Fibroblast of skin of right biceps (primary cell): ENCODE results near the gene GLA.
A peak's percentile ranks its signal among the peaks of the same experiment; 100 is the strongest.

Source experiments
- DNase-seq: peaks from one replicate; pipeline ENCODE4 v3.0.0-alpha.2; 2013

Gene GLA

DNA sequence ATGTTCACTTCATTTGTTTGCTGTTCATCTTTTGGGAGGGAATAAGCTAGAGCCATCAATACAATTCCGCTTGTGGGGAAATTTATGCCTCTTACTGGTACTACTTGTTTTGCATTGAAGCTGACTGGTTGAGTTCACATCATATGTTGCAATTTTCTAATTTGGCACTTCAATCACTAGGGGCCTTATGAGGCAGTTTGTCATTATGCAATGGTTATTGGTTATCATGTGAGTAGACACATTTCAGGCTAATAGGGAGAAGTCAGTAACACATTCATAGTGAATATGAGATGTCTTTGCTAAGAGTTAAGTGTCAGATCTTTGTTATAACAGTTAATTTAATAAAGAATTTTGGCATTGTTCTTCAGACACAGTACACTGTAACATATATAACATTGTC lies 11.9 kb downstream of the GLA start:
- DNase-seq, result no peak

DNA sequence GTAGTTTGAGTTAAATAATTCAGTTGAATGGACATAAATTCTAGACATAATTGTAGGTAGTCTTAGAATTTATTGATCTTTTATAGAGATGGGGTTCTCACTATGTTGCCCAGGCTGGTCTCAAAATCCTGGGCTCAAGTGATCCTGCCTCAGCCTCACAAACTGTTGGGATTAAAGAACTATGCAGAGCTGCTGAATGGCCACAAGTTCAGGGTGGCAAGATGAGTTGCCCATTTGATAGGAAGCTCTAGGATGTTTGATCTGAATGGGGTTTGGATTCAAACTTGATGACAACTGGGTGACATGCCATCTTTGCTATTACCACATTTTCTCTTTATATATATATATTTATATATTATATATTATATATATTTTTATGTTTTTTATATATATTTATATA lies 13.4 kb downstream of the GLA start:
- DNase-seq, result no peak

DNA sequence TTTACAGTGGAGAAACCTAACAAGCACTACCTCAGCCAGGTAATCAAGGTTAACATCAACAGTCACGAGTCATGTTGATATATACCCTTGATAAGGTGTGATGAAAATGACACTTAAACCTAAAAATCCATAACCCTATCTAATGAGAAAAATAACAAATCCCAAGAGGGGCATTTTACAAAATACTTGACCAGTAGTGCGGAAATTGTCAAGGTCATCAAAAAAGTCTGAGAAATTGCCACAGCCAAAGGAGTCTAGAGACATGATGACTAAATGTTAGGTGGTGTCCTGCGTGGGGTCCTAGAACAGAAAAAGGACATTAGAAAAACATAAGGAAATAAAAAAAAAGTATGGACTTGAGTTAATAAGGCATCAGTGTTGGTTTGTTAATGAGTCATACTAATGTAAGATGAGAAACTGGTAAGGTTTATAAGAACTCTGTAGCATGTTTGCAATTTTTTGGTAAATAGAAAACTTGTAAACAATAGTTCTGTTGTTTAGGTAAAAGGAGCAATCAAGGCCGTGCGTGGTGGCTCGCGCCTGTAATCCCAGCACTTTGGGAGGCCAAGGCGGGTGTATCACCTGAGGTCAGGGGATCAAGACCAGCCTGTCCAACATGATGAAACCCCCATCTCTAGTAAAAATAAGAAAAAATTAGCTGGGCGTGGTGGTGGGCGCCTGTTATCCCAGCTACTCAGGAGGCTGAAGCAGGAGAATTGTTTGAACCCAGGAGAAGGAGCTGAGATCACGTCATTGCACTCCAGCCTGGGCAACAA lies 14.0 kb downstream of the GLA start:
- DNase-seq, result no peak

DNA sequence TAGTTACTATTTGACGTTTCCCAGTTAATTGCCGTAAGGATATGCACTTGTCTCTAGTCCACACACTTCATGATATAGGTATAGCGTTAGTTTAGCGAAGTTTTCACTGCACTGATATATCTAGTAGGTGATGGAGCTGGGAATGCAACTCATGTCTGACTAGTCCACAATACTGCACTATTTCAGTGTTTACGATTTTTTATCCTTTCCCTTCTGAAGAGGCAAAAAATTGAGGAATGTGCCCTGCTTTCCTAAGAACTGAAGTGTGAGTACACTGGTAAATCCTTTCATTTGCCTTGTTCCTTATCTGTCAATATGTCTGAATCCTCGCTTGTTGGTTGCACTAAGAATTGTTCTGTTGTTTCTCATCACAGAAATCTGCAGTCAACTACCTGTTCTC lies 15.9 kb downstream of the GLA start:
- no peak for DNase-seq

DNA sequence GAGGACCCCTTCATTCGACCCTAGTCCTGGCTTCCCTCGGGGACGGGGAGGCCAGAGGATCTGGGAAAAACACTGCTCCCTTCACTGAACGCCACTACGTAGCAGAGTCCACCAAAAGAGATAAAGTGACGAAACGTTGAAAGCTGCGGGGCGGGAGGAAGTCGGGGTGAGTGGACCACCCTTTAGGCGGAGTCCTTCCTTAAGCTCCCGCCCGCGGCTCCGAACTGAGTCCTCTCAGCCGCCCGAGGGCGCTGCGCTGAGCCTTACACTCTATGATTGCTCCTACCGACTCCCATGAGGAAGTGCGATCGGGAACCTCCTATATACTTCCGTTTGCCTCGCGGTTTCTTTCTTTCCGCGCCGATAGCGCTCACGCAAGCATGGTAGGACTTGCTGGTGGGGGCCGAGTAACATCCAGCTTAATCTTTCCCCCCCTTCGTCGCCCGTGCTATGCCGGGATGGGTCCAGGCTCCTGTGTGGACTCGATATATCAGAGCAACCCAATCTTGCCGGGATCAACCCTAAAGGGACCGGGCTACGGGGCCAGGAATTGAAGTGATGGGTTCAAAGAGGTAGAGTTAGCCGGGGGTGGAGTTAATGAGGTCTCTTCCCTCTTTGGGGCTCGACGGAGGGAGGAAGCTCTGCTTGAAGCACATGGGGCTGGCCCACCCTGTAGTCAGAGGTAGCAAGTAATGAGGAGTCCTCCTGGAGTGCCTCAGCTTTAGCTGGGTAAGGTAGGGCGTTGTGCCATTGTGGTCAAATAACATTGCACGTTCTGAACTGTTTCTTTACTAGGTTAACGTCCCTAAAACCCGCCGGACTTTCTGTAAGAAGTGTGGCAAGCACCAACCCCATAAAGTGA lies 16.8 kb downstream of the GLA start, which contains the start of gene RPL36A:
TSS of gene RPL36A (plus strand) at position 348 of the 862 bp plus-strand sequence. CDS start at position 381, 33 bp downstream.
- peak; percentile 92 for DNase-seq

DNA sequence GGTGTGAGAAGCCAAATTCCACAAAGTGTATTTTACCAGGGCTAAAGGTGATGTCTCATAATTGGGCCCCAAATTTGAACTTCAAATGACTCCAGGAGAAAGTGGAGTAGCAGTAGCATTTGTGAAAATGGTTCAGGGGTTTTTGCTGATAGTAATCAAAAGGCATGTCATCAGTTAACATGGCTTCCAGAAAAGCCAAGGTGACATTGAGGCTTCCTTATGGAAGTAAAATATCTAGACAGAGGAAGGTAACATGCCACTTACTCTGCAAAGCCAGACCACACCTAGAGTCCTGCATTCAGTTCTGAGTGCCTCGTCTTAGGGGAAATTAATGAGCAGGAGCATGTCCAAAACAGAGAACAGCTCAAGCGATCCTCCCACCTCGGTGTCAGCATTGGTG lies 19.1 kb downstream of the GLA start:
- no peak for DNase-seq

DNA sequence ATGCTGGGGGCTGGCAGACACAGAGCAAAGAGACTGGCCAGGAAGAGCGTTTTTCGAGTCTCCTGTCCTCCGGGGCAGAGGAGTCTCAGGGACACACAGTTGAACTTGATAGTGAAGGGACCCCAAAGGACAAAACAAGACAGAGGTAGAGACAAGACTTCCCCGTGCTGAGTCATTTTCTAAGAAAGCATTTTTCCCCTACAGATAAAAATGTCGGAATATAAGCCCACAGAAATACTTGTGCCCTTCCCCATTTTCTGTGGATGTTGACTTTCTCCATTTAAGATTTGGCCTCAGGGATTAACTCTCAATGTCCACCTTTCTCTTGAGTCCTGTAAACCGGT lies 21.2 kb downstream of the GLA start:
- DNase-seq, result no peak

DNA sequence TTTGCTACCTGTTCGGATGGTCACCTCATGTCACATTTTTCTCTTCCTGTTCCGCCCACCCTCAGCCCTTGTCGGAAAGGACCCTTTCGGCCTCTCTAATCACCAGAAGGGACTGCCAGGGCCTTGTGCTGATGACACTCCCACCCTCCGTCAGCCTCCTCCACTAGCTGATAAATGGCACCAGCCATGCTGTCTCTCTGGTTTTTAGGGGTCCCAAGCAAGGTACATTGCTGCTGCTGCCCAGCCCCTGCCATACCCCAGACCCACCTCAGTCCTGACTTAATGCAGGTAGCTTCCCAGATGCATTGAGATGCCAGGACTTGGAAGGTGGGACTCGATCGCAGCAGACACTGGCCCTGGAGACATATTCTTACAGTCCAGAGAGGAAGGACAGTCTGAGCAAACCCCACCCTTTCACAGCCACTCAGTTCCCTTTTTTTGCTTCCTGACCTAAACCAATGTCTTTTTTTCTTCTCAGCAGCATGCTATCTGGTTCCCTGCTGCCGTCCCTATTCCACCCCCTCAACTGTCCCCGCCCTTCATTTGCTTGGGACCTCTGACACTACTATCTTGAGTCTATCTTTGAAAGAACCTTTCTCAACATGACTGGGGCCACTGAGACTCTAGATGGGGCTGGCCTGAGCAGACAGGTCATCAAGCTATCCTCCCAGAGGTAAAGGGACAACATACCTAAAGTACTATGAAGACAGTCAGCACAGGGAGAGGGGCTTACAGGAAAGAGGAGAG lies 21.8 kb downstream of the GLA start, which contains the start of gene BTK:
TSS of gene BTK (minus strand) at position 397 of the 747 bp plus-strand sequence. CDS start 10,907 bp downstream, outside the sequence.
- DNase-seq, result no peak

DNA sequence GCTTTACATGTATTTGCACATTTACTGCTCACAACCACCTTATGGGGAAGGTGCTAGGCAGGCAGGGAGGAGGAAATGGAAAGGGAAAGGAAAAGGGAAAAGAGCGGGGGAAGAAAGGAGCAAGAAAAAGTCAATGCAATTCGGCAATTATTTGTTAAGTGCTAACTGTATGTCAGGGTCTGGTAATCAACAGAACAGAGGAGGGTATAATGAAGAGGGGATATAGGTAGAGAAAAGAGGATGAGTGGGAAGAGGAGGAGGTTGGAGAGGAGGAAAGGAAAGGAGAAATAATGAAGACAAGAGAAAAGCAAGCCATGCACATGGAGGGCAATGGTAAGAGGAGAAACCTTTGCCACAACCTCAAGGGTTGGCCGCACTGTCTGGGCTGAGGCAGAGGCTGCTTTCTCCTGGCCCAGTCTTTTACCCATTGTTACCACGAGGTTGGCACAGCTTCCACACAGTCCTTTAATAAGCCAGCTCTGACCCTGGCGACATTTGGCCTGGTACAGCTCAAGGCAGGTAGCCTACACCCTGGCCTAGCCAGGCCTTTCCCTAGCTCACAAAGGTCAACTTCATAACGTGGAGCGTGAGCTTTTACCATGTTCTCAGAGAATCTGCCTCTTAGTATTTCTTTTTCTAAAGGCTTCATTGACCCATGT lies 22.6 kb downstream of the GLA start:
- DNase-seq, result no peak

DNA sequence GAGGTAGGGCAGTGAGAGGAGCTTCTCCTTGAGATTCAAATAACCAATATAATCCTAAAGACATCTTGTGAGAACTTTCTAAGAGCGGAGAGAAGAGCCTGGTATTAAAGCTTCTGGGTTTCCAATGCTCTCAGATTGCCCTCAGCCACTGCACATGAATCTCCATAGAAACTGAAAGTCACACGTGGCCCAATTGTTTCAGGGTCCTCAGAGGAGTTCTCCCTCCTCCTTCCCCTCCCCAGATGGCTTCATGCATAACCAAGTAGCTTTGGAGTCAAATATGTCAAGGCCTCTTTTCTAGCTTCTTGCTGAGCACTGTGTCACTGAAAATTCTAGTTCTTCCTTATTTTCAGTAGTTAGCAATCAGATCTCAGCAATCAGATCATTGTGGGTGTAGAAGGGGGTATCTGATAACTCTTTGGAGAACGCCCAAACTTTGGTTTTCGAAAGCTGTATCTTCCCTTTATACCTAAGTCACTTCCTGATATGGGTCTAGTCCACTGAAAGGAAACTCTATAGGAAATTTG lies 24.0 kb downstream of the GLA start:
- no peak for DNase-seq

DNA sequence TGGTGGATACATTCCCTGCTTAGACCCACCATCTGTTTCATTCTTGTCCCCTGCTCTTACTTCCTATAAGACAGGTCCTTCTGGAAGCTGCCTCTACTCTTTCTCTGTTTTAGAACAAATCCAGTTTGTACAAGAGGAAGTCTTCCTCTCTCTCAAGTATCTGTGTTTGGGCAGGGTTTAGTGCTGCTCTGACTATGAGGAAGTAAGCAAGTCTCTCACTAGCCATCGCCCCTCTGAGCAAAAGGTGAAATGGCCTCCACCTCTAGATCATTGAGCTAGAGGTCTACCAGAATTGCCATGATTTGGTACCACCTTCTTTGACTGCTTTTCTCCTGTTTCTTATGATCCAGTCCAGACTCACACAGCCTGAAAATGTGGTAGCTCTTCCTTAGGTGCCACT lies 30.2 kb downstream of the GLA start:
- no peak for DNase-seq

DNA sequence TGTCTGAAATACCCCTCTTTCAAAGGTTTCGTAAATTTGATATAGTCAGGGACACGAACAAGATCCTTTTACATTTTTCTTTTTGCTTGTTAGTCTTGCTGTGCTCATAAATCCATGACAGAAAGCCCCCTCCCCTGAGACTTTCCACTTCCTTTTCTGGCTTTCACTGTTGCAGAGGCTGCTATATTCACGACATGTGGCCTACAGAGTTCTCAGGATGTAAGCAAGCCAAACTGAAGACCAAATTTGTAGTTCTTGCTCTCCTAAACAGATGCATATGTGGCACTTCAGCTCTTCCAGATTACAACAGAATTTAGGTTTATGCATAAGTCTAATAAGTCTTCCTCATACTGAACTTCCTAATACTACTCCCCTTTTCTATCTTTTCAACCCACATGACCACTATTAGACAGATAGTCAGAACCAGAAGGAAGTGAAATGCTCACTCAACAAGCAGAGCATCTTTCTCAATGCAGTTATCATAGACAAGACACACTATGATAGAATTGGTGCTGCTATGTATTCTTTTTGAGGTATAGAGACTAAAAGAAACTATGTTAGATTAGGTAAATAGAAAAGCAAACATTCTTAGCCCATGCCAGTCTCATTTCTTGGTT lies 36.7 kb downstream of the GLA start:
- no peak for DNase-seq

DNA sequence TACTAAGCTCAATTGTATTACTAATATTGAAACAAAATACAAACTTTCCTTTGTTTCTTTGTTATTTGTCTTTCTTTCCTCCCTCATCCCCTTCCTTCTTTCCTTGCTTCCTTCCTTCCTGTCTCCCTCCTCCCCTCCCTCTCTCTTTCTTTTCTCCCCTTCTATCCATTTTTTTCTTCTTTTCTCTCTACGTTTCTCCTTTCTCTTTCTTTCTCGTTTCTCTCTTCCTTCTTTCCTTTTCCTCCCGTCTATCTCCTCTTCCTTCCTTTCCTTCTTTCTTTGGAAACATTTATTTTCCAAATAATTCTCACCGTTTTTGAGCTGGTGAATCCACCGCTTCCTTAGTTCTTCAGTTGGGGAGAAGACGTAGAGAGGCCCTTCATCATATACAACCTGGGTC lies 38.0 kb downstream of the GLA start:
- DNase-seq, result no peak

DNA sequence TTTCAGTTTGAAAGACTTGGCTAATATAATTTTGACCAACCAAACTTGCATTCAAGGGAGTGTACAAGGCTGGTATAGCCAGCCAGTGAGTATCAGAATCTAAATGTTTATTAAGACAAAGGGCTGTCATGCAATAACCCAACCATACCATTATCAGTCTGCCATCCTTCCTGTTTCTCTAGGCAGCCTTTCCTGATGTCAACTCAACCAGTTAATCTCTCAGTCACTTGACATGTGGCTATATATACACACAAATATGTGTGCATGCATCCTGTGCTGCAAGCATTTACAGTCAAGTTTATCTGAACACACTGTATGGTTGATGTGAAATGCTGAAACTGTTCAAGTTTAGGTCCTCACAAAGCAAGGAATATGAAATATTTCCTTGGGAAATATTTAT lies 38.9 kb downstream of the GLA start:
- DNase-seq, result no peak

DNA sequence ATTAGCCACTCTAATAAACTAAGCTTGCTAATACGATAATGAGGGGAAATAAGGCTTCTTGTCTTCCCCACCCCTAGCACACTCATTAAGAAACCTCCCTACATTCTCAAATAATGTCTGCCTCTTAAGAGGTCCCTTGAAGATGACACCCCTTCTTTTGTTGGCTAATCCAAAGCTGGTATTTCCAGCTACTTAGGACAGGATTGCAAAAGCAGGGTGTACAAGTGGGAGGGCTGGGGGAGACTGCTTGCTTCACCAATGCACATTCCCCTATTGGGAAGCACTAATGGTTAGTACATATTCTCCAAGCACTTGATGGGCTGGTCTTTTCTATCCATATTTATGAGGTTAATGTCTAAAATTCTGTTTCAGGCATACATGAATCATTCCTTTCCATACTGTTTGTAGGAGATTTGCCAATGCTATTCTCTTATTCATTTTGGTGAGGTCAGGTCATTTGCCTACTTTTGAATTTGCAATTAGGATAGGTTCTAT lies 42.4 kb downstream of the GLA start:
- no peak for DNase-seq

DNA sequence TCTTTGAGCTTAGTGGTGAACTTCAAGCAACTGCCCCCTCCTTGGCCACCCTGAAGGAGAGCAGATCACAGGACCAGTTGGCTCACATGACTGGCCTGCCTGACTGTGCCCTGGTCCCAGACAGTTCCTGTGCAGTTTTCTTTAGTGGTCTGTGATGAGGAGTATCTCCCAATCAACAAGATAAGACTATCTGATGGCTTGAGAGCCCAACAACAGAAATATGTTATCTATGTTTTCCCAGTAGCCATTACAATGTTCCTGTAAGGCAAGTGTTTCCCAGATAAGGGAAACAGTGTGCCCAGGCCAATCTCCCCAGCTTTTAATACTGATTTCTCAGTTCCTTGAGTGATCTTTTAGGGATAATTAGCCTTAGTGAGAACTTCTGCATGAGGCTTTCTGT lies 45.0 kb downstream of the GLA start:
- no peak for DNase-seq

DNA sequence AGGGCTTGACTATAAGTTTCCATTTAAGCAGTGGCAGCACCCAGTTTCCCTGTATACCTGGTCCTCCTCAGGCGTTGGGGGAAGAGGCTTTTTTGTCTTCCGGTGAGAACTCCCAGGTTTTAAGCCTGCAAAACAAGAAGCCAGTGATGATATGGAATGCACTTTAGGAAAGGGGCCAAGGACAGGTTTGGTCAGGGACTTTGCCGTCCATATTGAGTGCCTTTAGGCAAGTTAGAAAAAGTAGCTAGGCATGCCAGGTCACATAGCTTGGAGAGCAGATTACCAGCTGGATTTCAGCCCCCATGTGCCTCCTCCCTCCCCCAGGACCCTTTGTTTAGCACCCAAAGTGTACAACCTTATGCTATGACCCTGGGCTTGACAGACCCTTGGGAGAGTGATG lies 45.6 kb downstream of the GLA start:
- DNase-seq, result no peak

DNA sequence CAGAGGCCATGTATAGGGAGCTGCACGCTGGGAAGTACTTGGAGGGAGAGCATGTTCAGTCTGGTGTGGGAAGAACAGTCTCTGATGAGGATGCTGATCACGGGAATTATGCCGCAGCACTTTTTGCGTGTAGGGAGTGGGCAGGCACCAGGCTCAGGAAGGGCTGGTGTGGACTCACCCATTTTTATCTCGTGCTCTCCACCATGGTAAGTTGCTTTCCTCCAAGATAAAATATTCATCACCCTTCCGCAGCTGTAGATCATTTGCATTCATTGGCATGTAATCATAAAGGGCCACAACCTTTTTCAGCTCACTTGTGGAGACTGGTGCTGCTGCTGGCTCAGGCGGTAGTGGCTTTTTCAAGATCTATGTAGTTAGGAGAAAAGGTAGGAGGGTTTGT lies 47.3 kb downstream of the GLA start:
- DNase-seq, result no peak

DNA sequence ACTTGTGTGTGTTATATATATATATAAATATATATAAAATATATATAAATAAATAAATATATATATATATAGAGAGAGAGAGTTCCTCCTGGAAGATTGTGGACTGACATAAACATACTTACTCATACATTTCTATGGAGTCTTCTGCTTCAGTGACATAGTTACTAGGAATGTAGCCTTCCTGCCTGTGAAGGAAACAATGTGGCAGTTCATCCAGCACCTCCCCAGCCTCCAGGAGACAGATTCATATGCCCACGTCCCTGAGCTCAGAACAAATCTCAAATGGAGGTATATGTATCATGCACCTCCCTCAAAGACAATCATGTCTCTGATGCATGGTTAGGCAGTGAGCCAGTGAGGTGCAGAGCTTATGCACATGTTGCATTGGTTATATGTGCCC lies 47.8 kb downstream of the GLA start:
- peak; percentile 33 for DNase-seq

DNA sequence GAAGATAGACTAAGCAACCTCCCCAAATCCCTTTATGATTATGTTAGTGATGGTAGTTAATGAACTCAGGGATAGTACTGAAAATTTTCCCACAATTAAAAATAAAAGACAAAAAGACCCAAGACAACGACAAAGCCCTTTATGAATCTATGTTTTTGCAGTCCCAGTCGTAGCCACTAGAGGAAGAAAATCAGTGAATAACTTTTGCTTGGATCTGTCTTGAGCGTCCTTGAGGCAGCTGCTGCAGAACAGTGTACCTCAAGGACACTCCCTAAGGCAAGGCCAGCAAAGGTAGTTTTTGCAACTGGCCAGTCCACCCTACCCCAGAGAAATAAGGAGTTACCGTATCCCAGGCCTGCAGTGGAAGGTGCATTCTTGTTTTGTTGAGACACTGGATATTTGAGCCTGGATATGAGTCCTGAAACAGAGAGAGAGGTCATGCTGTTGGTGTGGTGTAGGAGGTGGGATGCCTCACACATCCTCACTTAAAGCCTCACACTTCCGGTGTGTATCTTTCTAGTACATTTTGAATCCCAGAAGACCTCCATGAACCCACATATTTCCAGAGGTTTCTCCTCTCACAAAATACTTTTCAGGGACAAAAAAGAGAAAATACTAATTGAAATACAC lies 50.4 kb downstream of the GLA start:
- peak; percentile 2 for DNase-seq

DNA sequence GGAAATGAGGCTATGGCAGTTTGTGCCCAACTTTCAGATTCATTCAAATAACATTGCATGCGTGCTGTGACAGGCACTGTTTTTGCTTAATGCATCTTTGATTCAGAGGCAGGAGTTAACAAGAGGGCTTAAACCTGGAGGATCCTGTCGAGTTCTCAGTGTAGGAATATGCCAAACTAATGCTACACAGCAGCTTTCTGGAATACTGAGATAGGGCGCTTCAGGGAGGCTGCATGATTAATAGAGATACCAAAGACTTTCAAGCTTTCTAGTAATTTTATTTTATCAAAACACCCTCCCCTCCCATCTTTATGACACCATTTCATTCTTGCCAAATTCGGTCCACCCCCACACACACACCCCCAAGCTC lies 58.5 kb downstream of the GLA start:
- DNase-seq, result no peak
